ENCODE data around the gene ELMO1. TPM values are rescaled to one million over a fixed set of nuclear protein-coding genes. Genes with fewer than 3 reads are reported as not detected.

ELMO1 gene
- polyA plus RNA-seq, 1 donor (not counting 4 experiments of a cell fraction or from before 2014, with no cell fraction given) = not detected

- no peak for DNase-seq (ENCODE audit: low read depth, low spot score)
- Histone ChIP-seq H4K20me1 (ENCODE audit: control insufficient read depth, extremely low read depth, insufficient read depth, low read length) (no peaks in the 10 kb centered on the region), H3K9me1 (ENCODE audit: control insufficient read depth, extremely low read depth, insufficient read depth, low read length) (no peaks in the 10 kb centered on the region), H3K9me3 (ENCODE audit: control insufficient read depth, low read depth, low read length) (no peaks in the 10 kb centered on the region), H3K4me3 (ENCODE audit: control insufficient read depth in 2 of 3, extremely low read depth in 1 of 3, insufficient read depth in 2 of 3, low read depth in 1 of 3, low read length in 3 of 3) (no peak overlapping the region), H3K4me1 (ENCODE audit: control insufficient read depth, extremely low read depth, insufficient read depth, low read length) (no peaks in the 10 kb centered on the region), H2AFZ (ENCODE audit: control insufficient read depth, low read length) (no peak overlapping the region), H3K4me2 (ENCODE audit: control insufficient read depth, extremely low read depth, insufficient read depth, low read depth, low read length) (no peak overlapping the region), H3K79me2 (ENCODE audit: control insufficient read depth, insufficient read depth, low read length) (no peaks in the 10 kb centered on the region), H3K27me3 (ENCODE audit: control insufficient read depth, extremely low read depth, insufficient read depth, low read length) (no peaks in the 10 kb centered on the region), H3K36me3 (ENCODE audit: control insufficient read depth in 2 of 2, extremely low read depth in 1 of 2, insufficient read depth in 2 of 2, low read length in 2 of 2) (no peaks in the 10 kb centered on the region), H3K9ac (ENCODE audit: control insufficient read depth, extremely low read depth, insufficient read depth, low read length) (no peak overlapping the region), H3K27ac (ENCODE audit: control insufficient read depth, insufficient read depth, low read length) (no peak overlapping the region)
- dilution Hi-C loops (cut with MboI; ENCODE audit: extremely low pct_ligation_motif_present, low sequenced_read_pairs) = no loop called here
- TF ChIP-seq EZH2 (IDR thresholded peaks at IDR 0.05; ENCODE audit: low read length) (no peak), CTCF (optimal IDR thresholded peaks at IDR 0.05 in 1 of 3, IDR thresholded peaks at IDR 0.05 in 1 of 3, conservative IDR thresholded peaks at IDR 0.05 in 1 of 3; ENCODE audit: extremely low read depth in 1 of 3, insufficient read depth in 2 of 3, low read length in 3 of 3) (no peak)
- FAIRE-seq = no peak
These were observed 117.9 kb downstream of the ELMO1 start for GRCh38 chr7:37330775-37331174.

GRCh38 chr7:37329940-37330339 lies 118.7 kb downstream of the ELMO1 start:
- Histone ChIP-seq H3K4me1 (ENCODE audit: control insufficient read depth, extremely low read depth, insufficient read depth, low read length) (no peaks in the 10 kb centered on the region), H3K9me1 (ENCODE audit: control insufficient read depth, extremely low read depth, insufficient read depth, low read length) (no peaks in the 10 kb centered on the region), H3K4me3 (ENCODE audit: control insufficient read depth in 2 of 3, extremely low read depth in 1 of 3, insufficient read depth in 2 of 3, low read depth in 1 of 3, low read length in 3 of 3) (no peak overlapping the region), H3K9ac (ENCODE audit: control insufficient read depth, extremely low read depth, insufficient read depth, low read length) (no peak overlapping the region), H4K20me1 (ENCODE audit: control insufficient read depth, extremely low read depth, insufficient read depth, low read length) (no peaks in the 10 kb centered on the region), H2AFZ (ENCODE audit: control insufficient read depth, low read length) (no peak overlapping the region), H3K9me3 (ENCODE audit: control insufficient read depth, low read depth, low read length) (no peaks in the 10 kb centered on the region), H3K27me3 (ENCODE audit: control insufficient read depth, extremely low read depth, insufficient read depth, low read length) (no peaks in the 10 kb centered on the region), H3K79me2 (ENCODE audit: control insufficient read depth, insufficient read depth, low read length) (no peaks in the 10 kb centered on the region), H3K27ac (ENCODE audit: control insufficient read depth, insufficient read depth, low read length) (no peak overlapping the region), H3K36me3 (ENCODE audit: control insufficient read depth in 2 of 2, extremely low read depth in 1 of 2, insufficient read depth in 2 of 2, low read length in 2 of 2) (no peaks in the 10 kb centered on the region), H3K4me2 (ENCODE audit: control insufficient read depth, extremely low read depth, insufficient read depth, low read depth, low read length) (no peak overlapping the region)
- TF ChIP-seq EZH2 (IDR thresholded peaks at IDR 0.05; ENCODE audit: low read length) (no peak), CTCF (optimal IDR thresholded peaks at IDR 0.05 in 1 of 3, IDR thresholded peaks at IDR 0.05 in 1 of 3, conservative IDR thresholded peaks at IDR 0.05 in 1 of 3; ENCODE audit: extremely low read depth in 1 of 3, insufficient read depth in 2 of 3, low read length in 3 of 3) (no peak)
- dilution Hi-C loops (cut with MboI; ENCODE audit: extremely low pct_ligation_motif_present, low sequenced_read_pairs) = no loop called here
- FAIRE-seq = no peak
- no peak for DNase-seq (ENCODE audit: low read depth, low spot score)

Data from keratinocyte (primary cell).